Hematopoietic multipotent progenitor cell treated with erythropoietin and hydrocortisone succinate and interleukin-3 and kit ligand, for 15 days (in vitro differentiated cells): Measurements from ENCODE around the gene EEIG1.
"Not testable (repeated sequence)": the region's sequence is repeated elsewhere in the genome, so short reads cannot be mapped to it uniquely, and the experiment has no call there.

ENCODE experiments used
- DNase-seq: peaks from one replicate; pipeline ENCODE4 v3.0.0-alpha.2; 2015; ENCODE audit warnings: low spot score

Gene EEIG1

GRCh38 chr9:127980706-127981558 lies at the start of gene EEIG1:
TSS of gene EEIG1 (minus strand) at chr9:127980989. CDS start at chr9:127980137, 852 bp downstream.
- peak; percentile 93 for DNase-seq

- no peak for DNase-seq
Observed at GRCh38 chr9:128027705-128028104, 46.9 kb upstream of the EEIG1 start.

- DNase-seq, result no peak
Observed at GRCh38 chr9:128026773-128027541, 46.2 kb upstream of the EEIG1 start.

- DNase-seq, result no peak
Observed at GRCh38 chr9:128026255-128026772, 45.5 kb upstream of the EEIG1 start.

- no peak for DNase-seq
Observed at GRCh38 chr9:128025736-128026135, 44.9 kb upstream of the EEIG1 start.

GRCh38 chr9:128024761-128025308 lies 44.0 kb upstream of the EEIG1 start:
- DNase-seq, result no peak

GRCh38 chr9:128023671-128024070 lies 42.9 kb upstream of the EEIG1 start:
- DNase-seq, result not testable (repeated sequence)

- DNase-seq, result no peak
Observed at GRCh38 chr9:128022886-128023285, 42.1 kb upstream of the EEIG1 start.

GRCh38 chr9:128021098-128021497 lies 40.3 kb upstream of the EEIG1 start:
- no peak for DNase-seq

GRCh38 chr9:128020692-128021091 lies 39.9 kb upstream of the EEIG1 start:
- no peak for DNase-seq

- DNase-seq, result no peak
Observed at GRCh38 chr9:128015696-128016095, 34.9 kb upstream of the EEIG1 start.

GRCh38 chr9:128011071-128011817 lies 30.5 kb upstream of the EEIG1 start:
- DNase-seq, result no peak

- no peak for DNase-seq
Observed at GRCh38 chr9:128009639-128010038, 28.9 kb upstream of the EEIG1 start.

GRCh38 chr9:128008171-128008570 lies 27.4 kb upstream of the EEIG1 start:
- no peak for DNase-seq

GRCh38 chr9:128007566-128008138 lies 26.9 kb upstream of the EEIG1 start:
- DNase-seq, result peak; percentile 58

GRCh38 chr9:128006332-128006996 lies 25.7 kb upstream of the EEIG1 start:
- no peak for DNase-seq

- no peak for DNase-seq
Observed at GRCh38 chr9:128005923-128006322, 25.1 kb upstream of the EEIG1 start.

GRCh38 chr9:128003966-128004604 lies 23.3 kb upstream of the EEIG1 start:
- no peak for DNase-seq

- DNase-seq, result no peak
Observed at GRCh38 chr9:128002959-128003358, 22.2 kb upstream of the EEIG1 start.

- peak; percentile 25 for DNase-seq
Observed at GRCh38 chr9:128001779-128002298, 21.1 kb upstream of the EEIG1 start.
